NCI-H146 (cell line): Measurements from ENCODE around the gene KCNT2.
"Not testable (repeated sequence)": the region's sequence is repeated elsewhere in the genome, so short reads cannot be mapped to it uniquely, and the experiment has no call there.

Experiments
- DNase-seq: peaks from one replicate; lab custom pipeline; 2025; lab: John Stamatoyannopoulos, UW

Gene KCNT2

DNA sequence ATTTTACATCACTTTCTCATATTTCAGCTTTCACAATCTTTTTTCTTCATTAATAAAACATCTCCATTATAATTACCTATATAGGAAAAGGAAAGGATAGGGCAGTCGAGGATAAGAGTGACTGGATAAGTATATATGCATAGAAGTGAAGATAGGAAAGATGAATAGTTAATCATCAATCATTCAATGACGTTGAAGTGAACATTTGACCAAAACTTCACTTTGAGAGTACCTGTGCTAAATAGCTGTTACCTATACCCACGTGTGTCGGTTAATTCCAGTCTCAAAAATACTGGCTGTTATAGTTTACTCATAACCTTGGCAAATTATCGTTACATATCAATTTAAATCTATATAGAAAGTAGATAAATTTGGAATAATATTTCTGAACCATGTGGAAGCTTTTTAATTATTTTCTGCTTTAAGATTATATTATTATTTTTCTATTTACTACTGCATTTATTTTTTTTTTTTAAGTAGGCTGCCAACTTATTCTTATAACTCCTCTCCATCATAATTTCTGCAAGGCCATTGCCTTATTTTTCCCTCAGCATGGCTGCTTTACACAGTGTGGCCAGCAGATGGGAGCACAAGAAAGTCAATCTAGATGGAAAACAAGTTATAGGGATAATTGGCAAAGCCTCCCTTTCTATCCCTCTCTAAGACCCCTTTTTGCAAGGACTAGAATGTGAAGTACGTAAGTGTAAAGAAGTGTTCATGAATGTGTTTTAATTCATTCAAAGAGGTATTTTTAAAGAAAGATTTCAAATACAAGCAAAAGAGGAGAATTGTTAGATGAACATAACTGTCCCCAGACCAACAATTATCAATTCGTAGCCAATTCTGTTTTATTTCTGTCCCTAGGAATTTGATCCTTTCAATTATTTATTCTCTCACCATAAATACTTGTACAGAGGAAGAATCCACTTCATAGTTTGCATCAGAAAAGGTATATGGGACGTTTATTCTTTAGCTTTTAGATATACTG, 290.4 kb downstream of the KCNT2 start:
- peak; percentile 29 for DNase-seq

DNA sequence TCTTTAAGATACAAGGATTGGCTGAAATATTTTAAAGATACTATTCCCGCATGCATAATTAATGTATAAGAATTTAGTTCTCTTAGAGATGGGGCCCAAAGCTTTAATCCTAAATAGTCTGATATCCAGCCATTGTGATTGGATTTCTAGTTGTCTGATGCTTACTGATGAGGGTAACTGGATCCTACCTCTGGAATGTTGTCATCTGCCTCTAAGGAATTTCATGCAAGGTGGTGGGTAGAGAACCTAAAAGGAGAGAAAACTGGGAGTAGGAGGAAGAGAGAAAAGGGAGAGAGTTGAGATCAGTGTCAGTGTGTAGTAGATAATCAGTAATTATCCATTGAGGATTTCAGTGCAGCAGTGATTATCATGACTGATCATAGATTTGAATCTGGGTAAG, 295.5 kb downstream of the KCNT2 start:
- DNase-seq: no peak

GRCh38 chr1:196309386-196309785, 298.9 kb downstream of the KCNT2 start:
- peak; percentile 42 for DNase-seq

GRCh38 chr1:196308176-196308575, 300.1 kb downstream of the KCNT2 start:
- DNase-seq: no peak

DNA sequence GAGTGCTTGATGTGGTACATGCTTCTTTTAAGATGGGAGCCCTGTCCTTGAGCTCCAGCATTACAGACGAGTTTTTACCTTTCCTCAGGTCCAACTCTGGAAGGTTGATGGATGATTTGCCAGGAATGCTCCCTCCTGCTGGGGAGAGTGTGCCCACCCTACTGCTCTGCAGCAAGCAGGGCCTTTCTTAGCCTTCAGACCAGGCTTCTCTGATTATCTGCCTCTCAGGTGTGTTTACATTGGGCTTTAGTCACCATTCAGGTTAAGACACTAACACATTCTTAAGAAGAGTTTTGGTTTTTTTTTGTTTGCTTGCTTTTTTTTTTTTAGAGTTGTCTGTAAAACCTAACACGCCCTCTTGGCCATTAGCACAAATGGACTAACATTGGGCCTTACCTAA, 301.8 kb downstream of the KCNT2 start:
- DNase-seq: no peak

DNA sequence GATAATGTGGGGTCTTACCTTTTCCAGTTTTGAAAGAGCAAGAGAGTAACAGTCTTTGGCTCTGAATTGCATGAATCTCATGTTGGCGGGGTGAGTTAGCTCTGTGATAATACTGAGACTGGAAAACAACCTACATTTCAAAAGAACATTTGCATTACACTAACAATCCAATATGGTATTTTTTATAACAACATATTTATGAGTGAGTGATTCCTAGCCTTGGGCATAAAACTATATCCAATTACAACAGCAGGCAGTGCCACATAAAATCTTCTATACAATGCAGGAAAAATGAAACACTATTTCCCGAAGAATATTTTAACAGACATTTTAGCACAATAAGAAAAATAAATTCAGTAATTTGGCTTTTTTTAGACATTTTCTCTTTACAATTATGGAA, 303.0 kb downstream of the KCNT2 start:
- DNase-seq: no peak

GRCh38 chr1:196302981-196303380, 305.3 kb downstream of the KCNT2 start:
- DNase-seq: no peak

GRCh38 chr1:196302420-196302819, 305.8 kb downstream of the KCNT2 start:
- DNase-seq: no peak

- no peak for DNase-seq
Measured at GRCh38 chr1:196295766-196296165, 312.5 kb downstream of the KCNT2 start.

- no peak for DNase-seq
Measured at GRCh38 chr1:196278816-196279215, 329.4 kb downstream of the KCNT2 start.

GRCh38 chr1:196277860-196278259, 330.4 kb downstream of the KCNT2 start:
- no peak for DNase-seq

DNA sequence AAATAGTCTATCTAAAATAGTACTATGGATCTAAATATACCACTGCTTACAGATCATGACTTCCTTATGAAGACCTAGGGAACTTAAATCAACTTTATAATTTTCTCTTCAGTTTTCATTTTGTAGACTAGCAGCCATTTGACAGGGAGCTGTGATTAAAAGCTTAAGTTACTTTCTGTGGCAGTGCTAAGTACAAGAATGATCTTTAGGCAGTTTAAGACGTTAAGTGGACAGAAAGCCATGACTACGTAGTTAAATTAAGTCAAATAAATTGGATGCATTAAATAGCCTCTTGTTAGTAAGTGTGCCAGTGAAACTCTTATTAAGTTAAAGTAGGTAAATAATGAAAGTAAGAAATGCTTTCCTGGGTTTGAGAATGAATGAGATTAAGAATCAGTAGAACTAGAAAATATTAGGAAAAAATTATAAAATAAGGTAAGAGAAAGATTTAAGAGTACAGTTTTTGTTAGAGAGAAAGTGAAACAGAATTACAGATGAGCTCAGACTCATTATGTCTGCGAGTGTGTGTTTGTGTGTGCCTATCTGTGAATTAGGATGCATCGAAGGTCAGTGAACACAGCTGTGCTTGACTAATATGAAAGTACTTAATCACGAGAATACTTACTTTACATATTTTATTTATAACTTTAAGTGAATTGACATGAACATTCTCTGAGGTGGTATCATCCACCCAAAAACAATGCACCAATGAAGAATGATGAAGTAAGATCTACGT, 336.9 kb downstream of the KCNT2 start:
- no peak for DNase-seq

DNA sequence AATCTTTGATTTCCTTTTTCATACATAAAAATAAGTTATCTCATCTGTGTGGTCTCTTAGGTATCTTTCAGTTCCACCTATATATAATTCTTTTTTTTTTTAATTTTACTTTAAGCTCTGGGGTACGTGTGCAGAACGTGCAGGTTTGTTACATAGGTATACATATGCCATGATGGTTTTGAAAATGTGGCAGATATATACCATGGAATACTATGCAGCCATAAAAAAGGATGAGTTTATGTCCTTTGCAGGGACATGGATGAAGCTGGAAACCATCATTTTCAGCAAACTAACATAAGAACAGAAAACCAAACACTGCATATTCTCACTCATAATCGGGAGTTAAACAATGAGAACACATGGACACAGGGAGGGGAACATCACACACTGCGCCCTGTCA, 345.2 kb downstream of the KCNT2 start:
- DNase-seq: not testable (repeated sequence)

DNA sequence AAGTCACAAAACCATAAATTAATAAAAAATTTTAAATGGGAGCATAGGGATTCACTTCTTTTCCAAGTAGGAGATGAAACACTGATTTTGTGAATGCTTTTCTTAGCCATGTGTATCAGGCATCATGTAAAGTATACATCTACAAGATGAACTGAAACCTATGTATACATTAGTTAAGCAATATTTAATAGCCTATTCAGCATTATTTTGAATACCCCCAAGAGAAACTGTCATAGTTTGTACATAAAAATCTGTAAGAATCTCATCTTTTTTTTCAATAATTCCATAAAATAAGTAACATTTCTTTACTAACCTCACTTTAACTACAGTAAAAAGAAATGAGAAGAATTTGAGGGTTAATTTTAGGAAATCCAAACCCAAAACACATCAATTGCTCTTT, 348.0 kb downstream of the KCNT2 start:
- no peak for DNase-seq

DNA sequence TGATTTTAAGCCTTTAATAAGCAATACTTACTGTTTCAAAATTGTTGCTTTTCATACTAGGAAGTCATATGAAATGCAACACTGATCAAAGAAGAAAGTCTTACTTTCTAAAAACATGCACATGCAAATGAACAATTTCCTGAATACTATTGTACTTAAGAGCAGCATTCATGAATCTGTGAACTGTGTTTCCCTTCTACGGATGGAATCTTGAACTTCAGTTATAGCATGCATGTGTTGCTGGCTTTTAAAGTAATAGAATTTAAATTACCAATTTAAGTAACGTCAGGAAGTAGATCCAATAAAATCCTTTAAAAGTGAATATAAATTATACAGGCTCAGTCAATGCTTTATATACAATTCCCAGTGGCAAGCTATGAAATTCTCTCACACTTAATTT, 348.9 kb downstream of the KCNT2 start:
- no peak for DNase-seq

DNA sequence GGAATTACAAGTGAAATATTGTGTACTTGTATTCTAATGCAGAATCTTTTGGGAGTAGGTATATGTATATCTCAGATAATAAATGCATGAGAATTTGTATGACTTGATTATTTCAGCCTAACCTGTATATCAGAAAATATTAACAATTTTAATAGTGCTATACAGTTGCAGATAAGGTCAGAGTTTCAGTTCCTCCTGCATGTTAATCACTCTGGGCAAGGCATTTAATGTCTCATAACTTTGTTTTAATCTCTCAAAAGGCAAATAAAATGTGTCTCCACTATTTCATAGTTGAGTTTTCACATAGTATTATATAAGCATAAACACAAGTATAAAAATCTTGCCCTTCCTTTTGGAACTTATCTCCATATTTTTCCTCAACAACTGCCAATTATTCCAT, 352.5 kb downstream of the KCNT2 start:
- DNase-seq: no peak

DNA sequence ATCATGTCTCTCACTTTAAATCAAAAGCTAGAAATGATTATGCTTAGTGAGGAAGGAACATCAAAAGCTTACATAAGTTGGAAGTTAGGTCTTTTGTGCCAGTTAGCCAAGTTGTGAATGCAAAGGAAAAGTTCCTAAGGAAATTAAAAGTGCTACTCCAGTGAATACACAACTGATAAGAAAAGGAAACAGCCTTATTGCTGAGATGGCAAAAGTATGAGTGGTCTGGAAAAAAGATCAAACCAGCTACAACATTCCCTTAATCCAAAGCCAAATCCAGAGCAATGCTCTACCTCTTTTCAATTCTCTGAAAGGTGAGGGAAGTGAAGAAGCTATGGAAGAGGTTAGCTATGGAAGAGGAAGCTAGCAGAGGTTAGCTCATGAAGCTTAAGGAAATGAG, 378.7 kb downstream of the KCNT2 start:
- no peak for DNase-seq

DNA sequence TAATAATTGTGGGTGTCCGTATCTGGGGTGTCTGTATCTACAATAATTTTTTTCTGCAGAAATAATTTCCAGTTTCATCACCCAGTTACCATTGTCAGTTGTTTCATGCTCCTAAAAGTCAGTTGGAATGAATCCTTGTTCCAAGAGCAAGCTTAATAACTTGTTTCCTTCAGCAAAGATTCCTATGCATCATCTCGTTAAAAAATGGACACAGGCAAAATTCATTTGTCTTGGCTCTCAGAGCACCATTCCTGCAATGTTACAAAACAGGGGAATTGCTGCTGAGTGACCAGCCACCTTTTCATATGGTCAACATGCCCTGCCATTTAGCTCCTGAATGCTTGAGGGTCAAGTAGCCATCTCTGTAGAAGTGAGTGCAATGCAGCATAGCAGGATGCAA, 393.4 kb downstream of the KCNT2 start:
- no peak for DNase-seq

- DNase-seq: no peak
Measured at GRCh38 chr1:196209983-196210382, 398.3 kb downstream of the KCNT2 start.

DNA sequence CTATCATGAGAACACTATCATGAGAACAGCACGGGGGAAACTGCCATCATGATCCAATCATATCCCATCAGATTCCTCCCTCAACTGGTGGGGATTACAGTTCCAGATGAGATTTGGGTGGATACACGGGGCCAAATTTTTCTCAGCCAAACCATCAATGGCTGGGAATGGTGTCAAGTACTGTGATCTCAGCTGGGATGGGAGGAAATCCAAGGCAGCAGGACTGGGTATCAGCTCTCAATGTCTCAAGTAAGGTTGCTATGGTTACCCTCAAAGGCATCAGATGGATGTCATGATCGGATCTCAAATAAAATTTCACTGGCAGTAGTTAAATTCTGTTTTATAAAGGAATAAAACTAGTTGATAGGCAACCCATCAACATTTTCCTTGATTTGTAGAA, 399.0 kb downstream of the KCNT2 start:
- DNase-seq: no peak

GRCh38 chr1:196207612-196208217, 400.5 kb downstream of the KCNT2 start:
- DNase-seq: no peak

GRCh38 chr1:196205882-196206281, 402.4 kb downstream of the KCNT2 start:
- no peak for DNase-seq

DNA sequence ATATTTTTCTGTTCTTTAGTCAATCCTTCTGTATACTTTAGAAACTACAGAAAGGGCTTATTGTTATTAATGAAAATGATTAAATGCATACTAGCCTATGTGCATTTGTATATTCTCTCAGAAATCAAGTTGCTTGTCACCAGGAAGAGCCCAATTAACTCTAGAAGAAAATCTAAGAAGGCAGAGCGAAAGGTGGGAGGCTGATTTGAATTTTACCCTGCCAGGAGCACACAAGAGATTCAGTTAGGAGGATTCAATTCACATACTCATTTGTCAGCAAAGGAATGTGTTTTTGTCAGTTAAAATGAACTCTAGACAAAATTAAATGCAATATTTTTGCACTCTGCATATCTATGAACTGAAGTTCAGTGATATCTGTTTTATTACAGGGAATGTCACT, 411.8 kb downstream of the KCNT2 start:
- DNase-seq: no peak
